ENCODE results near the gene CHAMP1.
"Not testable (repeated sequence)": the region's sequence is repeated elsewhere in the genome, so short reads cannot be mapped to it uniquely, and the experiment has no call there.

CHAMP1 gene

GRCh38 chr13:114303700-114304327 is 10.5 kb upstream of the CHAMP1 start:
- DNase-seq = no peak

- DNase-seq = no peak
These were observed 9.8 kb upstream of the CHAMP1 start for GRCh38 chr13:114304346-114305034.

- DNase-seq = no peak
These were observed 5.2 kb upstream of the CHAMP1 start for GRCh38 chr13:114309086-114309485.

- DNase-seq = no peak
These were observed 4.4 kb upstream of the CHAMP1 start for GRCh38 chr13:114309806-114310410.

- no peak for DNase-seq
These were observed 3.3 kb upstream of the CHAMP1 start for GRCh38 chr13:114310956-114311355.

GRCh38 chr13:114311387-114311786 is 2.9 kb upstream of the CHAMP1 start:
- no peak for DNase-seq

GRCh38 chr13:114311908-114312307 is 2.4 kb upstream of the CHAMP1 start:
- no peak for DNase-seq

GRCh38 chr13:114313061-114313860 is 1.0 kb upstream of the CHAMP1 start:
- DNase-seq = no peak

GRCh38 chr13:114315074-114315785 is 927 bp downstream of the CHAMP1 start:
- DNase-seq = no peak

GRCh38 chr13:114318624-114319023 is 4.3 kb downstream of the CHAMP1 start:
- DNase-seq = no peak

- DNase-seq = peak; percentile 26
These were observed 5.2 kb downstream of the CHAMP1 start for GRCh38 chr13:114319441-114319913.

GRCh38 chr13:114320065-114320464 is 5.8 kb downstream of the CHAMP1 start:
- DNase-seq = no peak

- DNase-seq = no peak
These were observed 7.0 kb downstream of the CHAMP1 start for GRCh38 chr13:114321256-114321655.

GRCh38 chr13:114323349-114323748 is 9.0 kb downstream of the CHAMP1 start:
- DNase-seq = no peak

- DNase-seq = no peak
These were observed 10.0 kb downstream of the CHAMP1 start for GRCh38 chr13:114324334-114324733.

- DNase-seq = no peak
These were observed 11.4 kb downstream of the CHAMP1 start for GRCh38 chr13:114325729-114326128.

- no peak for DNase-seq
These were observed 13.7 kb downstream of the CHAMP1 start for GRCh38 chr13:114328034-114328433.

- no peak for DNase-seq
These were observed 14.3 kb downstream of the CHAMP1 start for GRCh38 chr13:114328595-114328994.

- no peak for DNase-seq
These were observed 15.8 kb downstream of the CHAMP1 start for GRCh38 chr13:114330086-114330485.

GRCh38 chr13:114333881-114334280 is 19.6 kb downstream of the CHAMP1 start:
- DNase-seq = not testable (repeated sequence)

- no peak for DNase-seq
These were observed 20.2 kb downstream of the CHAMP1 start for GRCh38 chr13:114334305-114335053.

- not testable (repeated sequence) for DNase-seq
These were observed 22.2 kb downstream of the CHAMP1 start for GRCh38 chr13:114336457-114336856.

Measured in amniotic stem cell (primary cell).